H1 (cell line): ENCODE measurements around the gene CEP120. TPM values are rescaled to one million over a fixed set of nuclear protein-coding genes. Genes with fewer than 3 reads are reported as not detected.

Experiments used
- CTCF ChIA-PET: fragments of 300-600 bp; sonication (Branson Sonifier 250); formaldehyde crosslinking; loops from one replicate; lab custom pipeline; 2021; ENCODE audit not compliant: partially characterized antibody; lab: Charles Lee
- POLR2A ChIA-PET: fragments of 300-600 bp; sonication (Branson Sonifier 250); formaldehyde crosslinking; loops from one replicate; lab custom pipeline; 2021; ENCODE audit warnings: inconsistent platforms; ENCODE audit not compliant: partially characterized antibody; lab: Charles Lee
- DNase-seq, 2 experiments: peaks; one replicate each; pipeline versions ENCODE4 v3.0.0 to v3.0.0-alpha.2; 2010 to 2022; ENCODE audit warnings: low spot score in 2 of 2, low read depth in 1 of 2, mixed read lengths in 1 of 2
- FAIRE-seq: peaks from 2 replicates; lab custom pipeline; 2011; peaks lifted over from hg19 to GRCh38; lab: Jason Lieb, UNC
- H2AFZ ChIP-seq: 2 replicates; pipeline ENCODE4 v1.8.1; 2012; ENCODE audit warnings: low read length, inconsistent platforms
- H2AK5ac ChIP-seq: 2 replicates; pipeline ENCODE4 v1.6.1; 2013; ENCODE audit warnings: low read depth, low read length
- H2BK120ac ChIP-seq: replicated peaks from 2 replicates; pipeline ENCODE3; 2013; ENCODE audit warnings: low read depth, low read length, inconsistent platforms
- H2BK12ac ChIP-seq: 2 replicates; pipeline ENCODE4 v1.6.1; 2013; ENCODE audit warnings: low read depth, low read length
- H2BK15ac ChIP-seq: 2 replicates; pipeline ENCODE4 v1.6.1; 2013; ENCODE audit warnings: low read length
- H2BK20ac ChIP-seq: 2 replicates; pipeline ENCODE4 v1.6.1; 2013; ENCODE audit warnings: low read length
- H2BK5ac ChIP-seq: 2 replicates; pipeline ENCODE4 v1.6.1; 2013; ENCODE audit warnings: low read depth, low read length
- H3K14ac ChIP-seq: 2 replicates; pipeline ENCODE4 v1.6.1; 2013; ENCODE audit warnings: inconsistent platforms; ENCODE audit not compliant: insufficient read length
- H3K18ac ChIP-seq: 2 replicates; pipeline ENCODE4 v1.6.1; 2013; ENCODE audit warnings: low read length; ENCODE audit errors: extremely low read depth
- H3K23ac ChIP-seq: 2 replicates; pipeline ENCODE4 v1.6.1; 2013; ENCODE audit warnings: inconsistent platforms; ENCODE audit not compliant: insufficient read length
- H3K23me2 ChIP-seq: 2 replicates; pipeline ENCODE4 v1.6.1; 2013; ENCODE audit warnings: low read depth, low read length
- H3K27ac ChIP-seq: 2 replicates; pipeline ENCODE4 v1.6.1; 2011; ENCODE audit warnings: low read depth, low read length, inconsistent platforms
- H3K27me3 ChIP-seq, 4 experiments: replicated peaks in 1 of 4; 1 replicate in 1 of 4; 2 replicates in 3 of 4; pipeline versions ENCODE4 v1.6.1 to v1.8.1; 2011 to 2013; ENCODE audit warnings: low read length in 3 of 4, mild to moderate bottlenecking in 3 of 4, inconsistent platforms in 2 of 4, mixed read lengths in 2 of 4, moderate library complexity in 1 of 4; ENCODE audit not compliant: control insufficient read depth in 3 of 4, insufficient read depth in 3 of 4; ENCODE audit errors: extremely low read depth in 1 of 4
- H3K36me3 ChIP-seq, 4 experiments: 2 replicates each; pipeline versions ENCODE4 v1.6.1 to v1.8.1; 2011 to 2013; ENCODE audit warnings: mild to moderate bottlenecking in 4 of 4, low read length in 3 of 4, moderate library complexity in 2 of 4, control low read depth in 1 of 4, inconsistent platforms in 1 of 4; ENCODE audit not compliant: insufficient read depth in 4 of 4, control insufficient read depth in 2 of 4
- H3K4ac ChIP-seq: replicated peaks from 2 replicates; pipeline ENCODE3; 2013; ENCODE audit warnings: low read length, low read depth, mixed read lengths, inconsistent platforms; ENCODE audit not compliant: insufficient read length
- H3K4me1 ChIP-seq, 4 experiments: replicated peaks in 1 of 4; 1 replicate in 1 of 4; 2 replicates in 3 of 4; pipeline versions ENCODE4 v1.6.1 to v1.8.1; 2011 to 2013; ENCODE audit warnings: low read length in 3 of 4, inconsistent platforms in 2 of 4, mixed read lengths in 1 of 4; ENCODE audit not compliant: insufficient read depth in 4 of 4, control insufficient read depth in 3 of 4
- H3K4me2 ChIP-seq, 2 experiments: 2 replicates each; pipeline versions ENCODE4 v1.6.1 to v1.8.1; 2011 to 2013; ENCODE audit warnings: low read depth in 2 of 2, low read length in 2 of 2, control low read depth in 1 of 2, inconsistent platforms in 1 of 2, mild to moderate bottlenecking in 1 of 2; ENCODE audit not compliant: insufficient read depth in 1 of 2
- H3K4me3 ChIP-seq, 4 experiments: fragments of 200-600, 300-600 bp in 1 of 4; sonication (generic), shearing (Covaris generic), sonication (Bioruptor Twin) in 1 of 4; 2 replicates each; pipeline versions ENCODE4 v1.5.1 to v1.8.1; 2011 to 2016; ENCODE audit warnings: low read length in 4 of 4, low read depth in 3 of 4, control low read depth in 2 of 4, inconsistent platforms in 2 of 4, mild to moderate bottlenecking in 2 of 4, mixed read lengths in 1 of 4, moderate library complexity in 1 of 4; ENCODE audit not compliant: insufficient read depth in 2 of 4; ENCODE audit errors: extremely low read depth in 1 of 4
- H3K56ac ChIP-seq: replicated peaks from 2 replicates; pipeline ENCODE3; 2013; ENCODE audit warnings: low read depth, mild to moderate bottlenecking, mixed read lengths, low read length, inconsistent platforms; ENCODE audit not compliant: insufficient read length
- H3K79me1 ChIP-seq: 2 replicates; pipeline ENCODE4 v1.6.1; 2013; ENCODE audit warnings: low read depth, low read length, control low read depth
- H3K79me2 ChIP-seq, 2 experiments: 2 replicates each; pipeline versions ENCODE4 v1.6.1 to v1.8.1; 2012 to 2013; ENCODE audit warnings: low read length in 2 of 2, mild to moderate bottlenecking in 2 of 2, inconsistent platforms in 1 of 2; ENCODE audit not compliant: insufficient read depth in 2 of 2, control insufficient read depth in 1 of 2
- H3K9ac ChIP-seq, 4 experiments: replicated peaks in 1 of 4; 1 replicate in 1 of 4; 2 replicates in 3 of 4; pipeline versions ENCODE4 v1.6.1 to v1.8.1; 2011 to 2013; ENCODE audit warnings: low read depth in 3 of 4, low read length in 3 of 4, control low read depth in 2 of 4, mild to moderate bottlenecking in 2 of 4, moderate library complexity in 2 of 4, inconsistent platforms in 1 of 4; ENCODE audit errors: extremely low read depth in 1 of 4
- H3K9me3 ChIP-seq, 2 experiments: 2 replicates each; pipeline versions ENCODE4 v1.6.1 to v1.8.1; 2012 to 2013; ENCODE audit warnings: mild to moderate bottlenecking in 2 of 2, moderate library complexity in 2 of 2, control low read depth in 1 of 2, inconsistent platforms in 1 of 2, low read depth in 1 of 2, low read length in 1 of 2, mixed read lengths in 1 of 2; ENCODE audit not compliant: insufficient read depth in 2 of 2
- H4K20me1 ChIP-seq, 2 experiments: replicated peaks in 1 of 2; 2 replicates each; pipeline versions ENCODE3 to v1.8.1; 2011 to 2013; ENCODE audit warnings: inconsistent platforms in 2 of 2, low read length in 2 of 2, mild to moderate bottlenecking in 1 of 2; ENCODE audit not compliant: insufficient read depth in 2 of 2, control insufficient read depth in 1 of 2
- H4K5ac ChIP-seq: 2 replicates; pipeline ENCODE4 v1.6.1; 2013; ENCODE audit warnings: low read length, low read depth, mixed read lengths, inconsistent platforms; ENCODE audit not compliant: insufficient read length
- H4K8ac ChIP-seq: 2 replicates; pipeline ENCODE4 v1.8.0; 2013; ENCODE audit warnings: mild to moderate bottlenecking, moderate library complexity, low read length, inconsistent platforms; ENCODE audit not compliant: insufficient read depth; ENCODE audit errors: extremely low read depth
- H4K91ac ChIP-seq: replicated peaks from 2 replicates; pipeline ENCODE3; 2013; ENCODE audit warnings: low read length, mixed read lengths, inconsistent platforms; ENCODE audit not compliant: insufficient read length
- PHF8 ChIP-seq: fragments of 200-600 bp; sonication (generic); conservative IDR thresholded peaks from 2 replicates; pipeline ENCODE4 v1.7.1; 2012; ENCODE audit warnings: low read depth, mild to moderate bottlenecking, inconsistent platforms, low read length, moderate library complexity
- POLR2AphosphoS5 ChIP-seq: IDR thresholded peaks from 2 replicates; pipeline ENCODE4 v1.6.1; 2011; ENCODE audit warnings: low read depth, low read length
- WGBS, 2 experiments: shearing (Covaris generic) in 1 of 2; methylation state at CpG; one replicate each; pipeline versions ENCODE4 v1.1.6 to v1.1.7; 2013 to 2015; ENCODE audit warnings: low lambda C conversion rate in 2 of 2, mixed read lengths in 2 of 2, inconsistent platforms in 1 of 2, low coverage in 1 of 2, missing lambda C conversion rate in 1 of 2; ENCODE audit not compliant: insufficient replicate concordance in 2 of 2, insufficient coverage in 1 of 2, insufficient read length in 1 of 2; ENCODE audit errors: extremely low coverage in 1 of 2, missing lambda C conversion rate in 1 of 2; 5-methylcytosine and 5-hydroxymethylcytosine counted together
- polyA plus RNA-seq, 7 experiments: library from polyadenylated mRNA; depleted of rRNA in 3 of 7; stranded (reverse) in 5 of 7; unstranded in 2 of 7; fragments of >200 nt in 5 of 7; fragments of 200-250 nt in 2 of 7; gene quantifications; 1 replicate in 5 of 7; 2 replicates in 1 of 7; 4 replicates in 1 of 7; pipeline versions ENCODE4 v1.2.1 to v1.2.3, GENCODE V29; 2011 to 2013; ENCODE audit warnings: missing spikeins in 2 of 7, mixed read lengths in 2 of 7
- total RNA-seq: library from RNA; stranded (reverse); fragmentation: NEBNext Ultra II Directional; extraction: Animal tissue kit (Norgen Biotek cat#: 25700); gene quantifications from 2 replicates; pipeline ENCODE4 v1.2.1, GENCODE V29; 2021
- TF ChIP-seq, protein P1 (sequence below): IDR thresholded peaks from 2 replicates; pipeline ENCODE4 v1.6.1; 2011; ENCODE audit warnings: low read length, improper control_type of control experiment

The CEP120 gene
- total and polyA plus RNA-seq, 2 of the 8 experiments (the other 6 are each of a cell fraction or from before 2014, with no cell fraction given) = 9.3 to 17.9 TPM

DNA sequence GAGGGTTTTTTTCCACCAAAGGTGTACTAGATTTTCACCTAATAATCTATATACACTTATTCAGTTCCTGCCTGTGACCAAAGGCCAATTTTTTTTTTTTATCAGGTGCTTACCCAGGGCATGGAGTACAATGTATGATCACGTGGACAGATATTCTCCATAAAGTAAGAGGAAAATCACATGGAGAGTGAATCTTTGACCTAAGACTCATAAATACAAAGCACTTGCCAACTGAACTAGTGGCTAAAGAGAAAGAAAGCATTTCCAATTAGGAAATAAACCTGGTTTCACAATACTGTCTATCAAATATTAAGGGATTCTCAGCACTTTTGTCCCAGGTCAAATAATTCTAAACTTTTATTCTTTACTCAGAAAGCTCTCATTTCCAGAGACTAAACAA is 33.0 kb upstream of the CEP120 start:
- H3K18ac ChIP-seq = no peak overlapping the region
- no peak overlapping the region for H3K27ac ChIP-seq
- no peak for TF ChIP-seq PHF8
- TF ChIP-seq, protein P1, sequence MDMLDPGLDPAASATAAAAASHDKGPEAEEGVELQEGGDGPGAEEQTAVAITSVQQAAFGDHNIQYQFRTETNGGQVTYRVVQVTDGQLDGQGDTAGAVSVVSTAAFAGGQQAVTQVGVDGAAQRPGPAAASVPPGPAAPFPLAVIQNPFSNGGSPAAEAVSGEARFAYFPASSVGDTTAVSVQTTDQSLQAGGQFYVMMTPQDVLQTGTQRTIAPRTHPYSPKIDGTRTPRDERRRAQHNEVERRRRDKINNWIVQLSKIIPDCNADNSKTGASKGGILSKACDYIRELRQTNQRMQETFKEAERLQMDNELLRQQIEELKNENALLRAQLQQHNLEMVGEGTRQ = no peak
- no peak for TF ChIP-seq POLR2AphosphoS5
- H2BK5ac ChIP-seq = no peak overlapping the region
- H2AFZ ChIP-seq = no peak overlapping the region
- CTCF ChIA-PET = interaction anchor here (1.3 to 1.6 kb wide), 3 partner anchors 56 to 154 kb away, joined by 3 to 4 read pairs (median 4); partner anchors contain the start of gene CSNK1G3
- H2BK120ac ChIP-seq = no peak overlapping the region
- H4K20me1 ChIP-seq = no peaks in the 10 kb centered on the region
- H4K91ac ChIP-seq = no peak overlapping the region
- no peak overlapping the region for H3K56ac ChIP-seq
- POLR2A ChIA-PET = no interaction called here
- FAIRE-seq (no peak), DNase-seq (no peak)
- no peak overlapping the region for H3K4ac ChIP-seq
- no peaks in the 10 kb centered on the region for H3K79me2 ChIP-seq
- no peak overlapping the region for H3K23ac ChIP-seq
- no peak overlapping the region for H4K8ac ChIP-seq
- H2AK5ac ChIP-seq = no peak overlapping the region
- no peaks in the 10 kb centered on the region for H3K36me3 ChIP-seq
- H3K4me3 ChIP-seq = no peak overlapping the region
- no peak overlapping the region for H3K9ac ChIP-seq
- no peak overlapping the region for H4K5ac ChIP-seq
- WGBS, 2 experiments = 100% methylated on average over 1 of the region's 1 CpG; no CpG with 5 or more reads in 1 of the 2 experiments
- H2BK15ac ChIP-seq = no peak overlapping the region
- H3K4me1 ChIP-seq = peaks cover 0 to 5% (median 0%) of the 10 kb centered on the region in 4 experiments; a peak in 2 of 7 replicates
- H2BK12ac ChIP-seq = no peak overlapping the region
- H3K14ac ChIP-seq = no peak overlapping the region
- H3K4me2 ChIP-seq = no peak overlapping the region
- H3K9me3 ChIP-seq = no peaks in the 10 kb centered on the region
- no peaks in the 10 kb centered on the region for H3K79me1 ChIP-seq
- H3K27me3 ChIP-seq = no peaks in the 10 kb centered on the region
- H3K23me2 ChIP-seq = no peaks in the 10 kb centered on the region
- H2BK20ac ChIP-seq = no peak overlapping the region
